Ascending aorta (tissue), 2 donors: ENCODE data around the gene NCKAP5. TPM values are rescaled to one million over a fixed set of nuclear protein-coding genes. Genes with fewer than 3 reads are reported as not detected.

Experiments
- DNase-seq, 2 donors: peaks; one replicate each; pipeline ENCODE4 v3.0.0-alpha.2; 2019; ENCODE audit warnings: low spot score in 2 of 2
- H3K27ac ChIP-seq, 2 donors: fragments of 200-600 bp; sonication (generic); one replicate each; pipeline ENCODE4 v1.5.1; 2016 to 2017; ENCODE audit warnings: mild to moderate bottlenecking in 1 of 2
- H3K27me3 ChIP-seq: fragments of 200-600 bp; sonication (generic); one replicate; pipeline ENCODE4 v1.5.1; 2017
- H3K36me3 ChIP-seq, 2 donors: fragments of 200-600 bp; sonication (generic); one replicate each; pipeline ENCODE4 v1.5.1; 2016
- H3K4me1 ChIP-seq, 2 donors: fragments of 200-600 bp; sonication (generic); one replicate each; pipeline ENCODE4 v1.5.1; 2016 to 2017; ENCODE audit warnings: mild to moderate bottlenecking in 1 of 2
- H3K4me3 ChIP-seq, 2 donors: fragments of 200-600 bp; sonication (generic); one replicate each; pipeline ENCODE4 v1.5.1; 2016 to 2017; ENCODE audit warnings: mild to moderate bottlenecking in 1 of 2
- H3K9me3 ChIP-seq, 2 donors: fragments of 200-600 bp; sonication (generic); one replicate each; pipeline ENCODE4 v1.5.1; 2016
- intact Hi-C: fragments of 100-400 bp; cut with DNase I; formaldehyde crosslinking; loops from one replicate; pipeline ENCODE4 v1.15.1; 2023
- total RNA-seq: library from RNA; depleted of rRNA; stranded (reverse); fragments of >200 nt; gene quantifications from one replicate; pipeline ENCODE4 v1.1.0, GENCODE V29; 2016
- TF ChIP-seq, protein P1 (sequence below), 3 experiments: fragments of 200-600 bp in 2 of 3; fragments of 450-650 bp in 1 of 3; sonication (generic) in 2 of 3; IDR thresholded peaks; one replicate each; pipeline ENCODE4 v1.5.1; 2016 to 2019; ENCODE audit warnings: antibody characterized with exemption in 3 of 3, mild to moderate bottlenecking in 1 of 3, moderate library complexity in 1 of 3

Gene NCKAP5
- total RNA-seq, 1 donor from 2014 or later: 0.75 TPM

GRCh38 chr2:133416736-133417135 lies 151.5 kb downstream of the NCKAP5 start:
- Histone ChIP-seq H3K4me3 (no peak overlapping the region), H3K4me1 (no peaks in the 10 kb centered on the region), H3K27ac (no peak overlapping the region), H3K9me3 (no peaks in the 10 kb centered on the region), H3K27me3 (no peaks in the 10 kb centered on the region), H3K36me3 (no peaks in the 10 kb centered on the region)
- intact Hi-C loops: no loop called here
- no peak for DNase-seq
- TF ChIP-seq, protein P1, sequence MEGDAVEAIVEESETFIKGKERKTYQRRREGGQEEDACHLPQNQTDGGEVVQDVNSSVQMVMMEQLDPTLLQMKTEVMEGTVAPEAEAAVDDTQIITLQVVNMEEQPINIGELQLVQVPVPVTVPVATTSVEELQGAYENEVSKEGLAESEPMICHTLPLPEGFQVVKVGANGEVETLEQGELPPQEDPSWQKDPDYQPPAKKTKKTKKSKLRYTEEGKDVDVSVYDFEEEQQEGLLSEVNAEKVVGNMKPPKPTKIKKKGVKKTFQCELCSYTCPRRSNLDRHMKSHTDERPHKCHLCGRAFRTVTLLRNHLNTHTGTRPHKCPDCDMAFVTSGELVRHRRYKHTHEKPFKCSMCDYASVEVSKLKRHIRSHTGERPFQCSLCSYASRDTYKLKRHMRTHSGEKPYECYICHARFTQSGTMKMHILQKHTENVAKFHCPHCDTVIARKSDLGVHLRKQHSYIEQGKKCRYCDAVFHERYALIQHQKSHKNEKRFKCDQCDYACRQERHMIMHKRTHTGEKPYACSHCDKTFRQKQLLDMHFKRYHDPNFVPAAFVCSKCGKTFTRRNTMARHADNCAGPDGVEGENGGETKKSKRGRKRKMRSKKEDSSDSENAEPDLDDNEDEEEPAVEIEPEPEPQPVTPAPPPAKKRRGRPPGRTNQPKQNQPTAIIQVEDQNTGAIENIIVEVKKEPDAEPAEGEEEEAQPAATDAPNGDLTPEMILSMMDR (IDR thresholded peaks at IDR 0.05): no peak

DNA sequence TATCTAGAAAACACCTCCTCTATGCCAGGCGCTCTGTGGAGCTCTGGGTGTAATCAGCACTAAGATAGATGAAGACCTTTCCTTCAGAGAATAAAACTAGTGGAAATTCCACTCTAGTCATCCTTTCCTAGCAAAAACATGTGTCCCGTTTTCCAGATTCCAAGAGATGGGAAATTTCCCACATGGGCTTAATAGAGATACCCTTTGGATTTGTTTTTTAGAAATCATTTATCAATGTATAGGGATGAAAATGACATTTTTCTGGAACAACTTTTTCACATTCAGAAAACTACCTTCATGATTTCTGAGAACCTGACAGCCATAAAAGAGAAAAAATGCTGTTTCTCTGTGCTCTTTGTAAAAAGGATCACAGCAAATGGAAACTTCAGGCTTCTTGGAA lies 152.1 kb downstream of the NCKAP5 start:
- H3K27me3 ChIP-seq: no peaks in the 10 kb centered on the region
- H3K4me1 ChIP-seq: no peaks in the 10 kb centered on the region
- intact Hi-C loops: no loop called here
- TF ChIP-seq, protein P1 (IDR thresholded peaks at IDR 0.05): no peak
- no peak for DNase-seq
- H3K9me3 ChIP-seq: no peaks in the 10 kb centered on the region
- no peak overlapping the region for H3K4me3 ChIP-seq
- no peaks in the 10 kb centered on the region for H3K36me3 ChIP-seq
- no peak overlapping the region for H3K27ac ChIP-seq

DNA sequence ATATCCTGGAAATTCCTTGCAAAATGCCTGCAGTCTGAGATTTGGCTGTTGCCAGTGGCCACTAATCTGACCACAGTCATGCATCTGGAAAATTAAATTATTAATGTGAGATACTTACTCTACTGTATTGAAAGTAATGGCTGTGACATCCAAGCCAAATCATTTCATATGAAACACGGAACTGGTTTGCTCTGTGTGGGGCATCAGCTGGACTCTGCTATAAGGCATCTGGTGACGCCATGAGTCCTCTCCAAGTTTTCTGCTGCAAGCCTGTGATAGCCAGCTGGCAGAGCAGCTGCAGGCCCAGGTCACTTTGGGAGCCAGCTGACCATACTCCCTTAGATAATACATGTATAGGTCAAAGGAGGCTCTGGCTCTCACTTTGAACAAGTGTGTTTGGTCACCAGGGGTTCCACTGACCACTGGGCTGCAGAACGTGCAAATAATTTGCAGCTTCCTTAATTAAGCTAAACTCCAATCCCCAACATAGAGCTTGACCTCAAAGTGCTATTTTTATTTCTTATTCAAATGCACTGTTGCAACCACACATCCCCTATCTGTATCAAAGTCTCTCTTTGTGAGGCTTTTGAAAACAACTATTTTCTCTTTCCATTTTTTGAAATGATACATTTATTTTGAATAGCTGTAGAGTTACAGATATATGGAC lies 152.9 kb downstream of the NCKAP5 start:
- intact Hi-C loops: no loop called here
- no peaks in the 10 kb centered on the region for H3K9me3 ChIP-seq
- no peaks in the 10 kb centered on the region for H3K36me3 ChIP-seq
- DNase-seq: no peak
- no peaks in the 10 kb centered on the region for H3K4me1 ChIP-seq
- no peaks in the 10 kb centered on the region for H3K27me3 ChIP-seq
- H3K27ac ChIP-seq: no peak overlapping the region
- TF ChIP-seq, protein P1 (IDR thresholded peaks at IDR 0.05): no peak
- no peak overlapping the region for H3K4me3 ChIP-seq

DNA sequence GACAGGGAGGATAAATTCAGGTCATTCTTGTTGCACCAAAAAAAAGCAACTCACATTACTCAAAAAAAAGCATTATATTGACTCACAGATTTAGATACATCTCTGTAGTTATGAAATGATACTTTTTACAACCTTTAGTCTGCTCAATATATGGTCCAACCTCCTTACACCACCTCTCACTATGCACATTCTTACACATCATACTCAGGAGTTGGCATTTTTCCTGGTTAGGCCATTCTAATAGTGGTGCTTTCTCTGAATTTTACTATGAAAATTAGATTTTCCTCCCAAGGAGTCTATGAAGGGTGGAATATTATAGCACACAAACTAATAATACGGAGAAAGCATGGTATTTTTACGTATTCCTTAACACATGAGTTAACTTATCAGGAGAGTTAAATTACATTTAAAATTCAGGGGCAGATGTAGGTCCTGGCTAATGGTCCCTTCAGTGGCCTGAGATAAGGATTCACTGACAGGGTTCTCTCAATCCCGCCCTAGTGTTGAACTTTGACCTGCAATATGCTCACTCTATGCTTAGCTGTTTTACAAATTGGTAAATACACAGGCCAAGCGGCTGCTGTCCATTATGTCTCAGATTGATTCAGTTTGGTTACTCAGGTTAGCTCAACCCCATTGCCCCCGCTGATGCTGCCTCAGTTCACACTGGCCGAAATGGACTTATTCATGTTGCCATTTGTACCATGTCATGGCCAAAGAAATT lies 153.6 kb downstream of the NCKAP5 start:
- no peak for DNase-seq
- H3K4me3 ChIP-seq: no peak overlapping the region
- no peaks in the 10 kb centered on the region for H3K36me3 ChIP-seq
- intact Hi-C loops: no loop called here
- no peaks in the 10 kb centered on the region for H3K9me3 ChIP-seq
- no peaks in the 10 kb centered on the region for H3K27me3 ChIP-seq
- H3K4me1 ChIP-seq: no peaks in the 10 kb centered on the region
- H3K27ac ChIP-seq: no peak overlapping the region
- TF ChIP-seq, protein P1 (IDR thresholded peaks at IDR 0.05): no peak

DNA sequence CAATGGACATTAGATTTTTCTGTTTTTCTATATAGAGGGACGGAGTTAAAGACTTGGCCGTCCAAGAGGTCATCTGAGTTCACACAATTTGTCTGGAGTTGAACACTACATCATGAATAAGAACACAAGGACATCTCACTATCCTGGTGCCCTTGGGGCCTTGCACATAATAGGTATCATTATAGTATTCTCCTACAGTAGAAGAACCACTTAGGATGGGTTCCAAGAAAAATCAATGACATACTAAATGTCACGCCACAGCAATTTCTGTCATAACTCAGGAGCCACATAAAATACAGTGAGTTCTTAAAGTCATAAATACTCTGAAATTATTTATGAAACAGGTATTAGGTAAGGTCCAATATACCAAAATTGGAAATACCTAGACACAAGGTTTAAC lies 154.4 kb downstream of the NCKAP5 start:
- no peak for DNase-seq
- Histone ChIP-seq H3K36me3 (no peaks in the 10 kb centered on the region), H3K27me3 (no peaks in the 10 kb centered on the region), H3K4me1 (no peaks in the 10 kb centered on the region), H3K27ac (no peak overlapping the region), H3K9me3 (no peaks in the 10 kb centered on the region), H3K4me3 (no peak overlapping the region)
- TF ChIP-seq, protein P1 (IDR thresholded peaks at IDR 0.05): no peak
- intact Hi-C loops: no loop called here
